ENCODE data around the gene CHERP. TPM values are rescaled to one million over a fixed set of nuclear protein-coding genes. Genes with fewer than 3 reads are reported as not detected.

The CHERP gene
- total and polyA plus RNA-seq, 2 of the 8 experiments (the other 6 are each of a cell fraction or from before 2014, with no cell fraction given) = 13.9 to 73.7 TPM

DNA sequence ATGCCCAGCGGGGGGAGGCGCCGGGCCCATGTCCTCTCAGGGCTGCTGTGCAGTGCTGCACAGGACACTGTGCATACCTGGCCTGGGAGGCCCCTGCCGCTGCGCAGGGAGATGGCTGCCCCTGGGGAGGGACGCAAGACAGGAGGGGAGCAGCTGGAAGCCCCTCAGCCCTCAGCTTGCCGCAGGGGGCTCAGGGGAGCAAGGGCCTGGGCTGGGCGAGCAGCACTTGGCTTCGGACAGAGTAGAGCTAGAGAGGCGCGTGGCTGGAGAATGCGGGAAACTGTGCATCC, 10.9 kb downstream of the CHERP start (continued):
- no peak for TF ChIP-seq RNF2 (IDR thresholded peaks at IDR 0.05; ENCODE audit: borderline replicate concordance, low read depth, low read length, missing control alignments, poor library complexity, severe bottlenecking)
- TF ChIP-seq YY1 (IDR thresholded peaks at IDR 0.05; ENCODE audit: low read depth, low read length) = no peak
- no peak for TF ChIP-seq FOSL1 (IDR thresholded peaks at IDR 0.05; ENCODE audit: insufficient read depth, low read depth, low read length)
- TF ChIP-seq EGR1 (IDR thresholded peaks at IDR 0.05; ENCODE audit: borderline replicate concordance, low read depth, low read length) = no peak
- no peak for TF ChIP-seq SP4 (IDR thresholded peaks at IDR 0.05; ENCODE audit: low read length)

Data from H1 (cell line).